Tibial artery (tissue), 4 donors: ENCODE results near the gene KCNC3.

Source experiments
- DNase-seq, 2 donors: peaks; one replicate each; pipeline ENCODE4 v3.0.0-alpha.2; 2019
- H3K27ac ChIP-seq, 2 donors: fragments of 200-600 bp; sonication (generic) in 1 of 2; 1 replicate in 1 of 2; 2 replicates in 1 of 2; pipeline ENCODE4 v1.5.1; 2018 to 2019; ENCODE audit warnings: mild to moderate bottlenecking in 1 of 2
- H3K27me3 ChIP-seq, 2 donors: fragments of 200-600 bp; sonication (generic) in 1 of 2; one replicate each; pipeline versions ENCODE4 v1.5.1 to v1.6.0; 2016 to 2019
- H3K36me3 ChIP-seq, 3 donors: fragments of 200-600 bp; sonication (generic) in 2 of 3; one replicate each; pipeline ENCODE4 v1.5.1; 2016 to 2019; ENCODE audit warnings: mild to moderate bottlenecking in 2 of 3
- H3K4me1 ChIP-seq, 4 donors: fragments of 200-600 bp; sonication (generic) in 2 of 4; 1 replicate in 3 of 4; 2 replicates in 1 of 4; pipeline ENCODE4 v1.5.1; 2016 to 2019
- H3K4me3 ChIP-seq, 2 donors: fragments of 200-600 bp; sonication (generic) in 1 of 2; 1 replicate in 1 of 2; 2 replicates in 1 of 2; pipeline ENCODE4 v1.5.1; 2018 to 2019; ENCODE audit warnings: mild to moderate bottlenecking in 2 of 2
- H3K9me3 ChIP-seq, 3 donors: fragments of 200-600 bp; sonication (generic) in 1 of 3; one replicate each; pipeline ENCODE4 v1.5.1; 2016 to 2019
- CTCF ChIP-seq, 2 experiments: fragments of 200-600 bp in 1 of 2; fragments of 450-650 bp in 1 of 2; IDR thresholded peaks; one replicate each; pipeline ENCODE4 v1.5.1; 2017 to 2019; ENCODE audit warnings: antibody characterized with exemption in 2 of 2, mild to moderate bottlenecking in 1 of 2, moderate library complexity in 1 of 2
- intact Hi-C: fragments of 100-400 bp; cut with DNase I; formaldehyde crosslinking; loops from one replicate; pipeline ENCODE4 v1.15.0; 2023; ENCODE audit warnings: low total_unique reads

KCNC3 gene

GRCh38 chr19:50362656-50363424 is 33.7 kb upstream of the KCNC3 start:
- intact Hi-C loops: loop anchor here (5.0 kb wide), 1 partner anchor 419 kb away; no protein-coding TSS in a partner anchor
- no peak for DNase-seq
- H3K9me3 ChIP-seq: no peaks in the 10 kb centered on the region
- peaks cover 0 to 10% (median 0%) of the 10 kb centered on the region in 4 donors for H3K4me1 ChIP-seq
- peaks cover 0 to 4% of the 10 kb centered on the region in 2 donors for H3K27me3 ChIP-seq
- no peaks in the 10 kb centered on the region for H3K36me3 ChIP-seq
- TF ChIP-seq CTCF (IDR thresholded peaks at IDR 0.05): no peak
- H3K27ac ChIP-seq: no peak overlapping the region
- H3K4me3 ChIP-seq: no peak overlapping the region

GRCh38 chr19:50362030-50362412 is 32.8 kb upstream of the KCNC3 start:
- no peak for TF ChIP-seq CTCF (IDR thresholded peaks at IDR 0.05)
- intact Hi-C loops: loop anchor here (5.0 kb wide), 1 partner anchor 420 kb away; no protein-coding TSS in a partner anchor
- Histone ChIP-seq H3K4me3 (no peak overlapping the region), H3K9me3 (no peaks in the 10 kb centered on the region), H3K36me3 (no peaks in the 10 kb centered on the region), H3K27me3 (peaks cover 0 to 10% of the 10 kb centered on the region in 2 donors), H3K27ac (no peak overlapping the region), H3K4me1 (peaks cover 0 to 14% (median 2%) of the 10 kb centered on the region in 4 donors)
- DNase-seq: no peak

- peaks cover 0 to 14% (median 2%) of the 10 kb centered on the region in 4 donors for H3K4me1 ChIP-seq
- DNase-seq: no peak
- no peaks in the 10 kb centered on the region for H3K9me3 ChIP-seq
- TF ChIP-seq CTCF (IDR thresholded peaks at IDR 0.05): no peak
- H3K36me3 ChIP-seq: no peaks in the 10 kb centered on the region
- H3K4me3 ChIP-seq: no peak overlapping the region
- H3K27me3 ChIP-seq: peaks cover 0 to 12% of the 10 kb centered on the region in 2 donors
- intact Hi-C loops: loop anchor here (5.0 kb wide), 1 partner anchor 421 kb away; no protein-coding TSS in a partner anchor
- H3K27ac ChIP-seq: no peak overlapping the region
Observed at GRCh38 chr19:50361290-50362029, 32.3 kb upstream of the KCNC3 start.

- DNase-seq: no peak
- H3K4me1 ChIP-seq: peaks cover 0 to 14% (median 2%) of the 10 kb centered on the region in 4 donors
- no peak for TF ChIP-seq CTCF (IDR thresholded peaks at IDR 0.05)
- intact Hi-C loops: no loop called here
- H3K36me3 ChIP-seq: no peaks in the 10 kb centered on the region
- H3K27me3 ChIP-seq: peaks cover 0 to 20% of the 10 kb centered on the region in 2 donors
- H3K27ac ChIP-seq: no peak overlapping the region
- H3K9me3 ChIP-seq: no peaks in the 10 kb centered on the region
- H3K4me3 ChIP-seq: no peak overlapping the region
Observed at GRCh38 chr19:50359328-50359818, 30.2 kb upstream of the KCNC3 start.

- peak overlapping the region; percentile 74 to 79 for H3K27ac ChIP-seq
- peaks cover 0 to 14% (median 2%) of the 10 kb centered on the region in 4 donors for H3K4me1 ChIP-seq
- H3K27me3 ChIP-seq: peaks cover 0 to 20% of the 10 kb centered on the region in 2 donors
- peak overlapping the region; percentile 47 to 53 for H3K4me3 ChIP-seq
- no peak for TF ChIP-seq CTCF (IDR thresholded peaks at IDR 0.05)
- peak in 1 of 2 donors; percentile 78 for DNase-seq
- intact Hi-C loops: no loop called here
- no peaks in the 10 kb centered on the region for H3K36me3 ChIP-seq
- H3K9me3 ChIP-seq: no peaks in the 10 kb centered on the region
Observed at GRCh38 chr19:50358483-50359327, 29.5 kb upstream of the KCNC3 start.
